LNCAP (cell line): ENCODE data around the gene HDAC7.

Experiments
- TF ChIP-seq, protein P1 (sequence below): fragments of 450-650 bp; IDR thresholded peaks from 2 replicates; pipeline ENCODE4 v1.5.1; 2017; ENCODE audit warnings: mild to moderate bottlenecking

Gene HDAC7

DNA sequence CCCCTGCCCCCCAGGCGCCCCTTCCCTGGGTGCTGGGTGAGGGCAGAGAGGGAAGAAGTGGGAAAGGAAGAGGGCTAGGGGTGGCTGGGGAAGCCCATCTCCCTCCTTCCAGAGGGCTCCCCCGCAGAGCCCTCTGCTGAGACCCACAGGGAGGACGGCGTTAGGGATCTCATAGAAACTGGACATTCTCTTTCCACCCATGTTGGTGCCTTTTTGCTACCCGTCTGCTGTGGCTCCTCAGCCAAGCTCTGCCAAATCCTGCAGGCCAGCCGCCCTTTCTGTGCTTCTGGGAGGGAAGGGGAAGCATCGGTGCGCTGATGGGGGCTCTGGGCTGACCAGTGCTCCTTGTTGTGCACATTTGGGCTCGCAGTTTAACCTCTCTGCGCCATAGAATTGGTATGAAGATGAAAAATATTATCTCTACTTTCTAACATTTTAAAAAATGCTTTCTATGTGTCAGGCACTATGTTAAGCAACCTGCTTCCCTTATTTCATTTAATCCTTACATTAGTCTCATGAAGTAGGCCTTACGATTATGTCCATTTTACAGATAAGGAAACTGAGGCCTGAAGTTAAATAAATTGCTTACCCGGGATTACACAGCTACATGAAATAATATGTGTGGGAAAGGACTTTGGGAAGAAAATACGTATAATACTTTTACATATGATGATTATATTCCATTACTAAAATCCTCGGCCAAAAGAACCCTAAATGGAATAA lies 45.7 kb downstream of the HDAC7 start:
- TF ChIP-seq, protein P1, sequence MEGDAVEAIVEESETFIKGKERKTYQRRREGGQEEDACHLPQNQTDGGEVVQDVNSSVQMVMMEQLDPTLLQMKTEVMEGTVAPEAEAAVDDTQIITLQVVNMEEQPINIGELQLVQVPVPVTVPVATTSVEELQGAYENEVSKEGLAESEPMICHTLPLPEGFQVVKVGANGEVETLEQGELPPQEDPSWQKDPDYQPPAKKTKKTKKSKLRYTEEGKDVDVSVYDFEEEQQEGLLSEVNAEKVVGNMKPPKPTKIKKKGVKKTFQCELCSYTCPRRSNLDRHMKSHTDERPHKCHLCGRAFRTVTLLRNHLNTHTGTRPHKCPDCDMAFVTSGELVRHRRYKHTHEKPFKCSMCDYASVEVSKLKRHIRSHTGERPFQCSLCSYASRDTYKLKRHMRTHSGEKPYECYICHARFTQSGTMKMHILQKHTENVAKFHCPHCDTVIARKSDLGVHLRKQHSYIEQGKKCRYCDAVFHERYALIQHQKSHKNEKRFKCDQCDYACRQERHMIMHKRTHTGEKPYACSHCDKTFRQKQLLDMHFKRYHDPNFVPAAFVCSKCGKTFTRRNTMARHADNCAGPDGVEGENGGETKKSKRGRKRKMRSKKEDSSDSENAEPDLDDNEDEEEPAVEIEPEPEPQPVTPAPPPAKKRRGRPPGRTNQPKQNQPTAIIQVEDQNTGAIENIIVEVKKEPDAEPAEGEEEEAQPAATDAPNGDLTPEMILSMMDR: no peak

DNA sequence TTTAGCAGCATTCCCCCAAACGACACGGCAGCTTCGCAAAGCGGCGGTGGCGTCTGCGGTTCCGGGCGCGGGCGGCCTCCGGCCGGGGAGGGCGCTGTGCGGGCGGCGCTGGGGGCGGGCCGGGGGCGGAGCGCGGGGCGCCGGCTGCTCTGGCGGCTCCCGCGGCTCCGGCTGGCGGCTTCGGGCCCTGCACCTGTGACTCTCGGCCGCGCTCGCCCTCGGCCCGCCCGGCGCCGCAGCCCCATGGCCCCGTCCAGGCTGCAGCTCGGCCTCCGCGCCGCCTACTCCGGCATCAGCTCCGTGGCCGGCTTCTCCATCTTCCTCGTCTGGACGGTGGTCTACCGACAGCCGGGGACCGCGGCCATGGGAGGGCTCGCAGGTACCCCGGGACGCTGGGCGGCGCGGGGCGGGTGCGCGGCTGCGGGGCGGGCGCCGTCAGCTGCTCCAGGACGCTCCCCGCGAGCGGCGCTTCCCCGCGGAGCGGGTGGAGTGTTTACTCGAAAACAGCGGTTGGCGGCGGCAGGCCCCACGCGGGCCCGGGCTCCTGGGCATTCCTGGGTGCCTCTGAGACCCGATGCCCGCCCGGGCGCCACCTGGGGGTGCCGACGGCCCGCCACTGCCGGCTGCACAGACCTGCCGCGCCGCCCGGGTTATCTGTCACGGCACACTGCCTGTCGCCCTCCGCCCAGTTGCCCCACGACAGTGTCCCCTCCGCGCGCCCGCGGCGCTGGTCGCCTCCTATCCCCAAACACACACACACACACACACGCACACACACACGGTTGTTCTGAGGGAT lies 46.4 kb downstream of the HDAC7 start, which contains the start of gene SLC48A1:
Gene SLC48A1, plus strand, starts transcription at position 177 of the 796 bp plus-strand sequence. Its CDS starts 67 bp downstream, at position 244.
- TF ChIP-seq, protein P1: peak; percentile 54

DNA sequence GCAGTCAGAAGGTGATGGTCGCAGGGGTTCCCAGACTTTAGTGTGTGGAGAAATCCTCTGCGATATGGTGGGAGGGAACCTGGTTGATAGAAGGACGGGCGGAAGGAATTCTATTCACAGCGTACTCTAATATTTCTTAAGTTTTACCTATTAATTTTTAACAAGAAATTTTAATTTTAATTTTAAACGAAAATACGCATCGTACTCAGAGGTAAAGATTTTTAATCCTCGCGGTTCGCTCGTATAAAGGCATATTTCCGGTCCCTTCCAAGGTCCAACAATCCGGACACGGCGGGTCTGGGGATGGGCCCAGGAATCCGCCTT lies 47.0 kb downstream of the HDAC7 start:
- TF ChIP-seq, protein P1: no peak

DNA sequence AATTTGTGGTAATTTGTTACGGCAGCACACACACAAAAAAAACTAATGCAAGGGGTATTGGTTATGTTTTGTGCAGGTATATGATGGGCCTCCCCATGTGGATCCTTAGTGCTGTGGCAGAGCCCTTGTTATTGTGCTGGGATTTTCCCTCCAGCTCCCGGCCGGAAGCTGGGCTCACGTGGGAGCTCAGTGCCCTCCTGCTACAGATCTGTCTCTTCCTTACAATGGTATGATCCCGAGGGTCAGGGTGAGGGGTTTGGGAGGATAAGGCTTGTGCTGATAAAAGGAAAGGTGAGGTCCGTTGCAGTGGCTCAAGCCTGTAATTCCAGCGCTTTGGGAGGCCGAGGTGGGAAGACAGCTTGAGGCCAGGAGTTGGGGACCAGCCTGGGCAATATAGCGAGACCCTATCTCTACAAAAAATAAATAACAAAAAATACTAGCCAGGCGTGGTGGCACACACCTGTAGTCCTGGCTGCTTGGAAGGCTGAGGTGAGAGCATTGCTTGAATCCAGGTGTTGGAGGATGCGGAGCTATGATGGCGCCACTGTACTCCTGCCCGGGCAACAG lies 47.5 kb downstream of the HDAC7 start:
- TF ChIP-seq, protein P1: no peak

DNA sequence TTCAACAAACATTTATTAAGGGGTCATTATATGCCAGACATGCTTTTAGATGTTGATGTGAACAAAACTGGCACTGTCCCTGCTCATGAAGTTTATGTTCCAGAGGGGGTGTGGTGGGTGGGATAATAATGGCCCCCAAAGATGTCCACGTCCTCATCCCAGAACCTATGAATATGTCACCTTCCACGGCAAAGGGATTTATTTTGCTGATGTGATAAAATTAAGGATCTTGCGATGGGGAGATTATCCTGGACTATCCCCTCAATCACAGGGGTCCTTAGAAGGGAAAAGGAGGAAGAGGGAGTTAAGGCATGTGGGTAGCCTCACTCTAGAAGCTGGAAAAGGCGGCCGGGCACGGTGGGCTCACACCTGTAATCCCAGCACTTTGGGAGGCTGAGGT lies 48.4 kb downstream of the HDAC7 start:
- TF ChIP-seq, protein P1: no peak

DNA sequence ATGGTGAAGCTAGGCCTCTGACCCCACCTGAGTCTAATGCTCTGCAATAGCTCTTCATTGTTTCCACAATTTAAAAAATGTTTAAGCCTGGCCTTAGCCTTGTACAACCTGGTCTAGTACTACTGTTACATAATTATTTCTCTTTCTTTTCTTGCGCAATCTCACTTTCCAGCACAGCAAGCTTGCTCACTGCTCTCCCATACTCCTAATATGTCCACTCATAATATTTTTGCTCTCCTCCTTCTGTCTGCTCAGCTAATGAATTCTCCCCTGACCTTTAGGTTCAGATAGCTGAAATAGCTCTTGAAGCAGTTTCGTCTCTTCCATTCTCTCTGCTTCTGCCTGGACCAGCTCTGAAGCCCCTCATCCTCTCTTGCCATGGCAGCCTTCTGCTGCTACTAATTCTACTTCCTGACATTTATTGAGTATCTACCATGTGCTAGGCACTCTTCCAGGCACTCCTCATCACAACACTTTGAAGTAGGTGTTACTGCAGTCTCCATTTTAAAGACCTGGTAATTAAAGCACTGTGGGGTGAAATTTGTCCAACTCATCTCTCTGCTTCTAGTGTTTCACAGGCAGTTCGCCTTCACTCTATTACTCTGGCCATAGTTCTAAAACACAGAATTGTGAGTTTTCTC lies 49.5 kb downstream of the HDAC7 start:
- TF ChIP-seq, protein P1: no peak
